ENCODE data around the gene THSD8. TPM values are rescaled to one million over a fixed set of nuclear protein-coding genes. Genes with fewer than 3 reads are reported as not detected.
"Not testable (repeated sequence)": the region's sequence is repeated elsewhere in the genome, so short reads cannot be mapped to it uniquely, and the experiment has no call there.

THSD8 gene
- total and polyA plus RNA-seq, 4 donors: 0.22 to 0.35 (median 0.33) TPM; not detected in 1

- TF ChIP-seq RAD21 (IDR thresholded peaks at IDR 0.05) (no peak), EGR1 (IDR thresholded peaks at IDR 0.05; ENCODE audit: low read depth in 2 of 2) (peak in 1 of 2 donors; percentile 51), SP1 (IDR thresholded peaks at IDR 0.05) (peak; percentile 18), YY1 (IDR thresholded peaks at IDR 0.05) (peak; percentile 93), TAF1 (conservative IDR thresholded peaks at IDR 0.05) (no peak), FOXA1 (IDR thresholded peaks at IDR 0.05) (no peak), ATF3 (IDR thresholded peaks at IDR 0.05) (no peak), JUND (IDR thresholded peaks at IDR 0.05) (no peak), GABPA (IDR thresholded peaks at IDR 0.05 in 1 of 2, conservative IDR thresholded peaks at IDR 0.05 in 1 of 2) (peak in 1 of 2 donors; percentile 69), HNF4G (IDR thresholded peaks at IDR 0.05) (no peak)
- TF ChIP-seq, protein P1, sequence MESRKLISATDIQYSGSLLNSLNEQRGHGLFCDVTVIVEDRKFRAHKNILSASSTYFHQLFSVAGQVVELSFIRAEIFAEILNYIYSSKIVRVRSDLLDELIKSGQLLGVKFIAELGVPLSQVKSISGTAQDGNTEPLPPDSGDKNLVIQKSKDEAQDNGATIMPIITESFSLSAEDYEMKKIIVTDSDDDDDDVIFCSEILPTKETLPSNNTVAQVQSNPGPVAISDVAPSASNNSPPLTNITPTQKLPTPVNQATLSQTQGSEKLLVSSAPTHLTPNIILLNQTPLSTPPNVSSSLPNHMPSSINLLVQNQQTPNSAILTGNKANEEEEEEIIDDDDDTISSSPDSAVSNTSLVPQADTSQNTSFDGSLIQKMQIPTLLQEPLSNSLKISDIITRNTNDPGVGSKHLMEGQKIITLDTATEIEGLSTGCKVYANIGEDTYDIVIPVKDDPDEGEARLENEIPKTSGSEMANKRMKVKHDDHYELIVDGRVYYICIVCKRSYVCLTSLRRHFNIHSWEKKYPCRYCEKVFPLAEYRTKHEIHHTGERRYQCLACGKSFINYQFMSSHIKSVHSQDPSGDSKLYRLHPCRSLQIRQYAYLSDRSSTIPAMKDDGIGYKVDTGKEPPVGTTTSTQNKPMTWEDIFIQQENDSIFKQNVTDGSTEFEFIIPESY (IDR thresholded peaks at IDR 0.05): no peak
Measured at GRCh38 chr19:12806242-12807081, 4.6 kb downstream of the THSD8 start, which contains the start of gene RNASEH2A (continued).

DNA sequence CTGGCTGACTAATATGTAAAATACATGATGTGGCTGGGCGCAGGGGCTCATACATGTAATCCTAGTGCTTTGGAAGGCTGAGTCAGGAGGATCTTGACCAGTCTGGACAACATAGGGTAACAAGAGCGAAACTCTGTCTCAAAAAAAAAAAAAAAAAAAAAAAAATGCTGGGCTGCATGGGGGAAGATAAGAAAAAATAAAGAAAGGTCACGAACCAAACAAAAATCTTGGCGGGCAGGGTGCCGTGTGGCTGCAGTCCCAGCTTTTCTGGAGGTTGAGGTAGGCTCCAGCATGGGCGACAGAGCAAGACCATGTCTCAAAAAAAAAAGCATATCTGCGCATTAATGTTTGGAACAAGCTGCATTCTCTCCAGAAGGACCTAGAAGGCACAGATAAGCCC lies 13.2 kb downstream of the THSD8 start:
- TF ChIP-seq NR2F2 (IDR thresholded peaks at IDR 0.05) (no peak), REST (IDR thresholded peaks at IDR 0.05) (no peak), RXRA (IDR thresholded peaks at IDR 0.05) (no peak), EGR1 (IDR thresholded peaks at IDR 0.05; ENCODE audit: low read depth in 2 of 2) (no peak), HNF4A (conservative IDR thresholded peaks at IDR 0.05) (no peak), CTCF (IDR thresholded peaks at IDR 0.05; ENCODE audit: low read depth, low read length, missing input control) (no peak), HNF4G (IDR thresholded peaks at IDR 0.05) (no peak), SP1 (IDR thresholded peaks at IDR 0.05) (no peak), FOXA1 (IDR thresholded peaks at IDR 0.05) (no peak), FOXA2 (IDR thresholded peaks at IDR 0.05) (no peak), JUND (IDR thresholded peaks at IDR 0.05) (no peak)
- TF ChIP-seq, protein P2, sequence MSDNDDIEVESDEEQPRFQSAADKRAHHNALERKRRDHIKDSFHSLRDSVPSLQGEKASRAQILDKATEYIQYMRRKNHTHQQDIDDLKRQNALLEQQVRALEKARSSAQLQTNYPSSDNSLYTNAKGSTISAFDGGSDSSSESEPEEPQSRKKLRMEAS (IDR thresholded peaks at IDR 0.05): no peak
- TF ChIP-seq, protein P1 (IDR thresholded peaks at IDR 0.05): no peak
- no peak overlapping the region for H3K4me3 ChIP-seq (ENCODE audit: low read depth in 1 of 3, low read length in 3 of 3)
- no peak overlapping the region for H3K9ac ChIP-seq (ENCODE audit: low read depth in 1 of 2, low read length in 2 of 2)
- peaks cover 0 to 3% (median 1%) of the 10 kb centered on the region in 4 donors for H3K36me3 ChIP-seq (ENCODE audit: control insufficient read depth in 4 of 4, insufficient read depth in 3 of 4, low read depth in 1 of 4, low read length in 3 of 4)
- no peaks in the 10 kb centered on the region for H3K4me1 ChIP-seq (ENCODE audit: control insufficient read depth in 4 of 4, insufficient read depth in 4 of 4, low read length in 3 of 4)
- H3K27me3 ChIP-seq (ENCODE audit: control insufficient read depth in 4 of 4, insufficient read depth in 4 of 4, low read length in 3 of 4): no peaks in the 10 kb centered on the region
- DNase-seq (ENCODE audit: low spot score): no peak
- H3K27ac ChIP-seq (ENCODE audit: low read depth in 1 of 2, low read length in 2 of 2): no peak overlapping the region
- WGBS: 92% methylated on average over 7 of the region's 7 CpGs
- H3K9me3 ChIP-seq (ENCODE audit: control insufficient read depth in 4 of 4, low read length in 3 of 4): no peaks in the 10 kb centered on the region

GRCh38 chr19:12817188-12817587 lies 15.3 kb downstream of the THSD8 start:
- H3K9me3 ChIP-seq (ENCODE audit: control insufficient read depth in 4 of 4, low read length in 3 of 4); H3K4me3 ChIP-seq (ENCODE audit: low read depth in 1 of 3, low read length in 3 of 3); DNase-seq (ENCODE audit: low spot score); H3K27me3 ChIP-seq (ENCODE audit: control insufficient read depth in 4 of 4, insufficient read depth in 4 of 4, low read length in 3 of 4); H3K9ac ChIP-seq (ENCODE audit: low read depth in 1 of 2, low read length in 2 of 2); H3K4me1 ChIP-seq (ENCODE audit: control insufficient read depth in 4 of 4, insufficient read depth in 4 of 4, low read length in 3 of 4); H3K27ac ChIP-seq (ENCODE audit: low read depth in 1 of 2, low read length in 2 of 2); H3K36me3 ChIP-seq (ENCODE audit: control insufficient read depth in 4 of 4, insufficient read depth in 3 of 4, low read depth in 1 of 4, low read length in 3 of 4): not testable (repeated sequence)
- 94% methylated on average over 6 of the region's 6 CpGs for WGBS

Data from liver (tissue), 9 donors.